ENCODE data around the gene KANK4. TPM values are rescaled to one million over a fixed set of nuclear protein-coding genes. Genes with fewer than 3 reads are reported as not detected.

Gene KANK4
- total and polyA plus RNA-seq, 2 of the 4 experiments (the other 2 are of a cell fraction) = not detected

- Histone ChIP-seq H2BK5ac (ENCODE audit: low read depth, low read length, poor library complexity, severe bottlenecking) (no peak overlapping the region), H3K9ac (ENCODE audit: low read depth, low read length) (no peak overlapping the region), H3K9me3 (ENCODE audit: control insufficient read depth, insufficient read depth, low read length) (peaks cover 15% of the 10 kb centered on the region), H2BK120ac (ENCODE audit: low read depth, low read length) (no peak overlapping the region), H2AFZ (replicated peaks; ENCODE audit: low read length, poor library complexity) (no peak overlapping the region), H2BK20ac (ENCODE audit: low read depth, low read length) (no peak overlapping the region), H3K18ac (ENCODE audit: low read depth, low read length) (no peak overlapping the region), H3K56ac (ENCODE audit: extremely low read depth, insufficient read depth, low read length) (no peak overlapping the region), H4K8ac (ENCODE audit: low read depth in 2 of 2, low read length in 2 of 2) (no peak overlapping the region), H2BK15ac (ENCODE audit: low read depth, low read length) (no peak overlapping the region), H3K4me3 (ENCODE audit: insufficient read depth, low read depth, low read length) (no peak overlapping the region), H3K4me2 (ENCODE audit: low read depth, low read length) (no peak overlapping the region), H3K9me1 (ENCODE audit: insufficient read depth, low read length) (no peaks in the 10 kb centered on the region), H3K4ac (ENCODE audit: low read depth, low read length) (no peak overlapping the region), H3K27ac (ENCODE audit: insufficient read depth, low read length) (no peak overlapping the region), H4K20me1 (ENCODE audit: insufficient read depth, low read length) (no peaks in the 10 kb centered on the region), H3K14ac (replicated peaks; ENCODE audit: low read depth, low read length) (no peak overlapping the region), H4K91ac (ENCODE audit: insufficient read depth, low read depth, low read length) (no peak overlapping the region), H3K23ac (ENCODE audit: low read depth, low read length) (no peak overlapping the region), H2AK9ac (replicated peaks; ENCODE audit: low read depth, low read length, poor library complexity) (no peak overlapping the region), H3K27me3 (ENCODE audit: control insufficient read depth, insufficient read depth, low read length) (no peaks in the 10 kb centered on the region), H3K79me1 (ENCODE audit: low read depth in 1 of 2, low read length in 2 of 2) (no peaks in the 10 kb centered on the region), H3K36me3 (ENCODE audit: control insufficient read depth, insufficient read depth, low read length) (no peaks in the 10 kb centered on the region), H3K4me1 (ENCODE audit: control insufficient read depth, insufficient read depth, low read length) (no peaks in the 10 kb centered on the region), H2AK5ac (ENCODE audit: low read depth, low read length) (no peak overlapping the region), H4K5ac (ENCODE audit: low read depth, low read length) (no peak overlapping the region)
- dilution Hi-C loops (cut with HindIII; ENCODE audit: low sequenced_read_pairs, unreplicated experiment) = no loop called here
- no TSS peak for BruUV-seq (replicated peaks)
- ChIA-PET POLR2A (ENCODE audit: unreplicated experiment) (no interaction called here), CTCF (no interaction called here)
- TF ChIP-seq POLR2A (IDR thresholded peaks at IDR 0.05; ENCODE audit: low read depth, low read length) (no peak), MXI1 (IDR thresholded peaks at IDR 0.05; ENCODE audit: borderline replicate concordance, low read depth, low read length) (no peak), RFX5 (IDR thresholded peaks at IDR 0.05; ENCODE audit: low read depth, low read length) (no peak), RAD21 (IDR thresholded peaks at IDR 0.05; ENCODE audit: low read length) (no peak), CEBPB (IDR thresholded peaks at IDR 0.05; ENCODE audit: low read depth, low read length) (no peak), SMC3 (IDR thresholded peaks at IDR 0.05; ENCODE audit: low read depth, low read length) (no peak), RCOR1 (IDR thresholded peaks at IDR 0.05; ENCODE audit: insufficient replicate concordance, low read length) (no peak), CTCF (conservative IDR thresholded peaks at IDR 0.05; ENCODE audit: low read depth, low read length) (no peak)
- TF ChIP-seq, protein P1, sequence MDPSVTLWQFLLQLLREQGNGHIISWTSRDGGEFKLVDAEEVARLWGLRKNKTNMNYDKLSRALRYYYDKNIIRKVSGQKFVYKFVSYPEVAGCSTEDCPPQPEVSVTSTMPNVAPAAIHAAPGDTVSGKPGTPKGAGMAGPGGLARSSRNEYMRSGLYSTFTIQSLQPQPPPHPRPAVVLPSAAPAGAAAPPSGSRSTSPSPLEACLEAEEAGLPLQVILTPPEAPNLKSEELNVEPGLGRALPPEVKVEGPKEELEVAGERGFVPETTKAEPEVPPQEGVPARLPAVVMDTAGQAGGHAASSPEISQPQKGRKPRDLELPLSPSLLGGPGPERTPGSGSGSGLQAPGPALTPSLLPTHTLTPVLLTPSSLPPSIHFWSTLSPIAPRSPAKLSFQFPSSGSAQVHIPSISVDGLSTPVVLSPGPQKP (IDR thresholded peaks at IDR 0.05; ENCODE audit: borderline replicate concordance, low read depth, low read length) = no peak
- intact Hi-C loops (cut with micrococcal nuclease) = no loop called here
- no peak for ATAC-seq (ENCODE audit: low read depth)
- no CpG with 5 or more reads among the region's 2 CpGs for WGBS, 2 experiments (ENCODE audit: extremely low coverage in 2 of 2, insufficient read length in 1 of 2)
- no peak for DNase-seq
- in situ Hi-C loops (cut with MboI; ENCODE audit: low sequenced_read_pairs) = no loop called here
Measured at GRCh38 chr1:62229932-62230331, 89.3 kb downstream of the KANK4 start.

Measured in IMR-90 (cell line).